CD4-positive, CD25-positive, alpha-beta regulatory T cell (primary cell): ENCODE data around the gene CEP112. TPM values are rescaled to one million over a fixed set of nuclear protein-coding genes. Genes with fewer than 3 reads are reported as not detected.

Experiments
- ATAC-seq, 2 donors: fragments of 150-1000 bp; cut with Tn5 transposase; one replicate each; pipeline ENCODE4 v1.10.0; 2021; ENCODE audit warnings: low read depth in 2 of 2, moderate number of reproducible peaks in 2 of 2, moderate library complexity in 1 of 2
- DNase-seq, 3 donors: peaks; one replicate each; pipeline versions ENCODE4 v3.0.0 to v3.0.0-alpha.2; 2012 to 2022; ENCODE audit warnings: mixed read lengths in 1 of 3
- H3K27ac ChIP-seq: one replicate; pipeline ENCODE4 v1.7.0; 2013; ENCODE audit warnings: mild to moderate bottlenecking, low read length; ENCODE audit not compliant: insufficient read depth, poor library complexity, severe bottlenecking
- H3K27me3 ChIP-seq: one replicate; pipeline ENCODE4 v1.7.0; 2013; ENCODE audit warnings: low read length; ENCODE audit not compliant: control insufficient read depth, insufficient read depth
- H3K36me3 ChIP-seq: one replicate; pipeline ENCODE4 v1.7.0; 2013; ENCODE audit warnings: mild to moderate bottlenecking, low read length, moderate library complexity; ENCODE audit not compliant: control insufficient read depth, insufficient read depth
- H3K4me1 ChIP-seq: 2 replicates; pipeline ENCODE4 v1.7.0; 2013; ENCODE audit warnings: mild to moderate bottlenecking, low read length; ENCODE audit not compliant: insufficient read depth, control insufficient read depth, poor library complexity, severe bottlenecking
- H3K4me3 ChIP-seq: one replicate; pipeline ENCODE4 v1.7.0; 2013; ENCODE audit warnings: low read depth, mild to moderate bottlenecking, low read length, moderate library complexity
- H3K9me3 ChIP-seq, 2 experiments: 1 replicate in 1 of 2; 2 replicates in 1 of 2; pipeline ENCODE4 v1.7.0; 2013; ENCODE audit warnings: low read length in 2 of 2, mild to moderate bottlenecking in 1 of 2, moderate library complexity in 1 of 2; ENCODE audit not compliant: control insufficient read depth in 2 of 2
- H3K27ac Mint-ChIP-seq, 3 donors: one replicate each; pipeline ENCODE4 v1.8.0; 2020 to 2022; ENCODE audit warnings: mild to moderate bottlenecking in 3 of 3, mixed read lengths in 3 of 3, moderate library complexity in 2 of 3
- H3K27me3 Mint-ChIP-seq: one replicate; pipeline ENCODE4 v1.8.0; 2022; ENCODE audit warnings: mild to moderate bottlenecking, mixed read lengths
- H3K36me3 Mint-ChIP-seq: one replicate; pipeline ENCODE4 v1.8.0; 2020; ENCODE audit warnings: mixed read lengths
- H3K4me1 Mint-ChIP-seq, 4 donors: one replicate each; pipeline ENCODE4 v1.8.0; 2020 to 2022; ENCODE audit warnings: mixed read lengths in 4 of 4, mild to moderate bottlenecking in 1 of 4
- H3K4me3 Mint-ChIP-seq, 4 donors: one replicate each; pipeline ENCODE4 v1.8.0; 2020 to 2022; ENCODE audit warnings: mild to moderate bottlenecking in 4 of 4, mixed read lengths in 4 of 4, moderate library complexity in 3 of 4
- H3K9me3 Mint-ChIP-seq, 7 donors: one replicate each; pipeline ENCODE4 v1.8.0; 2020 to 2022; ENCODE audit warnings: mixed read lengths in 7 of 7, mild to moderate bottlenecking in 3 of 7, moderate library complexity in 2 of 7
- polyA plus RNA-seq, 4 donors: library from polyadenylated mRNA; unstranded; fragments of 300-500 nt; fragmentation: Illumina TruSeq; gene quantifications; one replicate each; pipeline ENCODE4 v1.2.3, GENCODE V29; 2021
- total RNA-seq: library from RNA; stranded (reverse); gene quantifications from one replicate; pipeline ENCODE4 v1.2.3, GENCODE V29; 2022

Gene CEP112
- total and polyA plus RNA-seq, 5 donors from 2014 or later: 0.15 to 2.3 (median 0.54) TPM; not detected in 1

GRCh38 chr17:65670667-65671371, 521.1 kb downstream of the CEP112 start:
- Mint-ChIP-seq H3K4me3 (no peak overlapping the region), H3K27ac (no peak overlapping the region), H3K36me3 (no peaks in the 10 kb centered on the region), H3K4me1 (peaks cover 0 to 1% (median 0%) of the 10 kb centered on the region in 4 donors), H3K27me3 (peaks cover 17% of the 10 kb centered on the region), H3K9me3 (peaks cover 0 to 3% (median 0%) of the 10 kb centered on the region in 7 donors)
- Histone ChIP-seq H3K4me3 (no peak overlapping the region), H3K4me1 (no peaks in the 10 kb centered on the region), H3K36me3 (no peaks in the 10 kb centered on the region), H3K27ac (no peak overlapping the region), H3K9me3 (no peaks in the 10 kb centered on the region), H3K27me3 (peaks cover 3% of the 10 kb centered on the region)
- no peak for DNase-seq
- no peak for ATAC-seq

- H3K27ac Mint-ChIP-seq: no peak overlapping the region
- peaks cover 0 to 3% (median 0%) of the 10 kb centered on the region in 7 donors for H3K9me3 Mint-ChIP-seq
These were observed 523.7 kb downstream of the CEP112 start for GRCh38 chr17:65668211-65668610.

GRCh38 chr17:65667656-65668055, 524.3 kb downstream of the CEP112 start:
- Histone ChIP-seq H3K9me3 (no peaks in the 10 kb centered on the region), H3K4me1 (no peaks in the 10 kb centered on the region), H3K4me3 (no peak overlapping the region), H3K27me3 (peaks cover 3% of the 10 kb centered on the region), H3K27ac (no peak overlapping the region), H3K36me3 (no peaks in the 10 kb centered on the region)
- H3K9me3 Mint-ChIP-seq: peaks cover 0 to 3% (median 0%) of the 10 kb centered on the region in 7 donors
- H3K4me3 Mint-ChIP-seq: no peak overlapping the region
- H3K27ac Mint-ChIP-seq: no peak overlapping the region
- H3K4me1 Mint-ChIP-seq: no peaks in the 10 kb centered on the region
- no peak for DNase-seq
- peaks cover 17% of the 10 kb centered on the region for H3K27me3 Mint-ChIP-seq
- ATAC-seq: no peak
- no peaks in the 10 kb centered on the region for H3K36me3 Mint-ChIP-seq

More at GRCh38 chr17:65668211-65668610, 523.7 kb downstream of the CEP112 start:
- DNase-seq: no peak
- peaks cover 3% of the 10 kb centered on the region for H3K27me3 ChIP-seq
- H3K4me1 Mint-ChIP-seq: no peaks in the 10 kb centered on the region
- H3K4me3 Mint-ChIP-seq: no peak overlapping the region
- H3K9me3 ChIP-seq: no peaks in the 10 kb centered on the region
- no peaks in the 10 kb centered on the region for H3K36me3 Mint-ChIP-seq
- no peaks in the 10 kb centered on the region for H3K4me1 ChIP-seq
- H3K27ac ChIP-seq: no peak overlapping the region
- ATAC-seq: no peak
- no peaks in the 10 kb centered on the region for H3K36me3 ChIP-seq
- H3K4me3 ChIP-seq: no peak overlapping the region
- H3K27me3 Mint-ChIP-seq: peaks cover 17% of the 10 kb centered on the region

DNA sequence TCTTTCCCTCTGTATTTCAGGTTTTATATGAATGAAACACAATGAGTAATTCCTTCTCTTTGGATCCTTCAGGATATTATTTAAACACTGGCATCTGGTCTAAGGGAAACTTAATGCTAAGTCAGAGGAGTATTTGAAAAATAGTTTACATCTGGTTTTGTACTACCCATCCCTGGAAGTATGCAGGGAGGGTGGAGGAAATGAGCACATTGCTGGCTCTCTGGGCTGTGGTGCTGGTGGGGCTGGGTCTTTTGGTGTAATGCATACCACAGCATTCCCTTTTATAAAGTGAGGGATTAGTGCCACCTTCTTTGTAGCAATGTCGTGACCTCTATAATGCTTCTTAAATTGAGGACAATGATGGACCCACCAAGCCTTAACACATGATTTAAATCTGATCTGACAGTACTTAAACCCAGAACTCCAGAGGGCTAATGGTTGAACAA, 525.0 kb downstream of the CEP112 start:
- ATAC-seq (no peak), DNase-seq (no peak)
- Mint-ChIP-seq H3K36me3 (no peaks in the 10 kb centered on the region), H3K9me3 (peaks cover 0 to 3% (median 0%) of the 10 kb centered on the region in 7 donors), H3K4me3 (no peak overlapping the region), H3K27me3 (peaks cover 17% of the 10 kb centered on the region), H3K27ac (no peak overlapping the region), H3K4me1 (no peaks in the 10 kb centered on the region)
- H3K27me3 ChIP-seq: peaks cover 3% of the 10 kb centered on the region
- H3K4me3 ChIP-seq: no peak overlapping the region
- no peaks in the 10 kb centered on the region for H3K9me3 ChIP-seq
- no peaks in the 10 kb centered on the region for H3K4me1 ChIP-seq
- no peak overlapping the region for H3K27ac ChIP-seq
- no peaks in the 10 kb centered on the region for H3K36me3 ChIP-seq

GRCh38 chr17:65665966-65666365, 526.0 kb downstream of the CEP112 start:
- no peaks in the 10 kb centered on the region for H3K27me3 ChIP-seq
- Mint-ChIP-seq H3K4me1 (no peaks in the 10 kb centered on the region), H3K9me3 (peaks cover 0 to 2% (median 0%) of the 10 kb centered on the region in 7 donors), H3K27ac (no peak overlapping the region), H3K36me3 (no peaks in the 10 kb centered on the region), H3K4me3 (no peak overlapping the region), H3K27me3 (peaks cover 17% of the 10 kb centered on the region)
- no peaks in the 10 kb centered on the region for H3K36me3 ChIP-seq
- H3K4me3 ChIP-seq: no peak overlapping the region
- no peaks in the 10 kb centered on the region for H3K9me3 ChIP-seq
- H3K27ac ChIP-seq: no peak overlapping the region
- ATAC-seq: no peak
- no peaks in the 10 kb centered on the region for H3K4me1 ChIP-seq
- no peak for DNase-seq

DNA sequence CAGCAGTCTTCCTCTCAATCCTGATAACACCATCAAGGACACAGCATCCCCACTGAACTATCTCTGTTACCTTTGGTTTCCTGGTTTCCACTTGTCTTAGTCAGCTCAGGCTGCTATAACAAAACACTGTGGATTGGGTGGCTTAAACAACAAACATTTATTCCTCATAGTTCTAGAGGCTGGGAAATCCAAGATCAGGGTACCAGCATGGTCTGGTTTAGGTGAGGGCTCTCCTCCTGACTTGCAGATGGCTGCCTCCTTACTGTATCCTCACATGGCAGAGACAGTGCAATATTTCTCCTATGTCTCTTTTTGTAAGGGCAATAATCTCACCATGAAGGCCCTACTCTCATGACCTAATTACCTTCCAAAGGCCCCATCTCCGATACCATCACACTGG, 527.2 kb downstream of the CEP112 start:
- Histone ChIP-seq H3K9me3 (no peaks in the 10 kb centered on the region), H3K36me3 (no peaks in the 10 kb centered on the region), H3K27me3 (no peaks in the 10 kb centered on the region), H3K4me3 (no peak overlapping the region), H3K27ac (no peak overlapping the region), H3K4me1 (no peaks in the 10 kb centered on the region)
- no peaks in the 10 kb centered on the region for H3K36me3 Mint-ChIP-seq
- no peak for ATAC-seq
- no peak overlapping the region for H3K4me3 Mint-ChIP-seq
- peaks cover 13% of the 10 kb centered on the region for H3K27me3 Mint-ChIP-seq
- no peaks in the 10 kb centered on the region for H3K4me1 Mint-ChIP-seq
- no peak overlapping the region for H3K27ac Mint-ChIP-seq
- peaks cover 0 to 6% (median 0%) of the 10 kb centered on the region in 7 donors for H3K9me3 Mint-ChIP-seq
- no peak for DNase-seq

- no peak for DNase-seq
- H3K4me1 Mint-ChIP-seq: no peaks in the 10 kb centered on the region
- H3K36me3 Mint-ChIP-seq: no peaks in the 10 kb centered on the region
- no peaks in the 10 kb centered on the region for H3K36me3 ChIP-seq
- no peak overlapping the region for H3K4me3 Mint-ChIP-seq
- H3K27me3 ChIP-seq: no peaks in the 10 kb centered on the region
- H3K4me3 ChIP-seq: no peak overlapping the region
- H3K9me3 ChIP-seq: no peaks in the 10 kb centered on the region
- peaks cover 0 to 6% (median 0%) of the 10 kb centered on the region in 7 donors for H3K9me3 Mint-ChIP-seq
- no peak overlapping the region for H3K27ac Mint-ChIP-seq
- peaks cover 13% of the 10 kb centered on the region for H3K27me3 Mint-ChIP-seq
- H3K27ac ChIP-seq: no peak overlapping the region
- no peak for ATAC-seq
- no peaks in the 10 kb centered on the region for H3K4me1 ChIP-seq
These were observed 527.7 kb downstream of the CEP112 start for GRCh38 chr17:65664266-65664665.

DNA sequence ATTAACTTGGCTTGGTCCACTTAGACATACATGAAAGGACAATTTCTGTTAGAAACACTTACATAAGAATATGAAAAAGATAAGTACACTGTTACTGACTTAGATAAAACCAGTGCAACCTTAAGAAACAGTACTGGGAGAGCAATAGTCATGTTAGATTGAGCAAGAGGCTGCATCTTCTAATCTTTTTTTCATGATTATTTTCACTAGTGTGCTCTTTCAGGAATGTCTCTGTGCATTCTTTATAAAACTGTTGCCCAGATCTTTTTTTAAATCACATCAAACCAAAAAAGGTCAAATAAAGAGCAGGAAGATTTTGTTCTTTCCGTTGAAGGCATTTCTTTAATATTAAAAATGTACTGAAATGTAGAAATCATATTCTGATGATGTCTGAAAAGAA, 529.7 kb downstream of the CEP112 start:
- H3K9me3 Mint-ChIP-seq: peaks cover 0 to 6% (median 0%) of the 10 kb centered on the region in 7 donors
- no peaks in the 10 kb centered on the region for H3K27me3 ChIP-seq
- no peak for ATAC-seq
- H3K4me3 Mint-ChIP-seq: no peak overlapping the region
- H3K4me3 ChIP-seq: no peak overlapping the region
- no peaks in the 10 kb centered on the region for H3K4me1 ChIP-seq
- no peak overlapping the region for H3K27ac Mint-ChIP-seq
- peaks cover 8% of the 10 kb centered on the region for H3K27me3 Mint-ChIP-seq
- no peak for DNase-seq
- H3K4me1 Mint-ChIP-seq: no peaks in the 10 kb centered on the region
- no peaks in the 10 kb centered on the region for H3K36me3 ChIP-seq
- no peaks in the 10 kb centered on the region for H3K9me3 ChIP-seq
- no peak overlapping the region for H3K27ac ChIP-seq
- H3K36me3 Mint-ChIP-seq: no peaks in the 10 kb centered on the region
